Caco-2 (cell line): ENCODE results near the gene TENM3. TPM values are rescaled to one million over a fixed set of nuclear protein-coding genes. Genes with fewer than 3 reads are reported as not detected.

Experiments
- BruUV-seq: library from RNA; stranded (reverse); fragments of 400-500 nt; replicated peaks from 2 replicates; lab custom pipeline; 2021; lab: Mats Ljungman, UMichigan
- CTCF ChIA-PET: fragments of 300-600 bp; sonication (Branson Sonifier 250); formaldehyde crosslinking; loops from one replicate; lab custom pipeline; 2022; ENCODE audit warnings: antibody characterized with exemption; lab: Charles Lee
- POLR2A ChIA-PET: fragments of 300-600 bp; sonication (Branson Sonifier 250); formaldehyde crosslinking; loops from one replicate; lab custom pipeline; 2022; ENCODE audit warnings: antibody characterized with exemption; lab: Charles Lee
- DNase-seq, 2 experiments: peaks; one replicate each; pipeline versions ENCODE4 v3.0.0 to v3.0.0-alpha.2; 2020 to 2022
- H3K27me3 ChIP-seq: replicated peaks from 2 replicates; pipeline ENCODE4 v1.6.0; 2011; ENCODE audit warnings: low read length; ENCODE audit not compliant: control insufficient read depth, insufficient read depth
- H3K36me3 ChIP-seq: 2 replicates; pipeline ENCODE4 v1.5.1; 2011; ENCODE audit warnings: low read length; ENCODE audit not compliant: control insufficient read depth, insufficient read depth
- H3K4me1 ChIP-seq: fragments of 250-450 bp; sonication (Bioruptor Pico); 2 replicates; pipeline ENCODE4 v1.5.1; 2020; ENCODE audit warnings: mild to moderate bottlenecking
- H3K4me3 ChIP-seq: 2 replicates; pipeline ENCODE4 v1.5.1; 2011; ENCODE audit warnings: low read depth, mild to moderate bottlenecking, control low read depth, low read length
- H3K9me3 ChIP-seq: fragments of 250-450 bp; sonication (Bioruptor Pico); 2 replicates; pipeline ENCODE4 v1.5.1; 2020; ENCODE audit warnings: mild to moderate bottlenecking, moderate library complexity
- H3K27ac Mint-ChIP-seq: one replicate; pipeline ENCODE4 v1.8.0; 2022; ENCODE audit warnings: mixed read lengths; ENCODE audit not compliant: unreplicated experiment
- H3K27me3 Mint-ChIP-seq: one replicate; pipeline ENCODE4 v1.8.0; 2022; ENCODE audit warnings: mixed read lengths; ENCODE audit not compliant: insufficient read depth, unreplicated experiment
- H3K36me3 Mint-ChIP-seq: one replicate; pipeline ENCODE4 v1.8.0; 2022; ENCODE audit warnings: mild to moderate bottlenecking, mixed read lengths; ENCODE audit not compliant: insufficient read depth, unreplicated experiment
- H3K4me1 Mint-ChIP-seq: one replicate; pipeline ENCODE4 v1.8.0; 2022; ENCODE audit warnings: low read depth, mixed read lengths; ENCODE audit not compliant: unreplicated experiment
- H3K4me3 Mint-ChIP-seq: one replicate; pipeline ENCODE4 v1.8.0; 2022; ENCODE audit warnings: mild to moderate bottlenecking, moderate library complexity, mixed read lengths; ENCODE audit not compliant: unreplicated experiment
- H3K9me3 Mint-ChIP-seq: one replicate; pipeline ENCODE4 v1.8.0; 2022; ENCODE audit warnings: mixed read lengths; ENCODE audit not compliant: unreplicated experiment
- CTCF ChIP-seq, 2 experiments: fragments of 200-600 bp in 1 of 2; IDR thresholded peaks; 1 replicate in 1 of 2; 2 replicates in 1 of 2; pipeline versions ENCODE4 v1.5.1 to v1.8.0; 2011 to 2022; ENCODE audit warnings: antibody characterized with exemption in 1 of 2, control low read depth in 1 of 2, inconsistent platforms in 1 of 2, low read depth in 1 of 2, low read length in 1 of 2, mild to moderate bottlenecking in 1 of 2, moderate library complexity in 1 of 2; ENCODE audit not compliant: insufficient read depth in 1 of 2, severe bottlenecking in 1 of 2, unreplicated experiment in 1 of 2
- intact Hi-C: fragments of 100-400 bp; cut with micrococcal nuclease; formaldehyde crosslinking; loops from one replicate; pipeline ENCODE4 v1.10.0; 2022; ENCODE audit not compliant: unreplicated experiment
- total RNA-seq: library from RNA; stranded (reverse); gene quantifications from 2 replicates; pipeline ENCODE4 v1.2.3, GENCODE V29; 2022

Gene TENM3
- total RNA-seq, 1 experiment from 2014 or later = 94.7 TPM

GRCh38 chr4:182803235-182803634 is 560.0 kb downstream of the TENM3 start:
- Histone ChIP-seq H3K4me3 (no peak overlapping the region), H3K27me3 (no peaks in the 10 kb centered on the region), H3K4me1 (no peaks in the 10 kb centered on the region), H3K36me3 (no peaks in the 10 kb centered on the region), H3K9me3 (no peaks in the 10 kb centered on the region)
- Mint-ChIP-seq H3K27ac (no peak overlapping the region), H3K36me3 (peaks cover 38% of the 10 kb centered on the region), H3K9me3 (no peaks in the 10 kb centered on the region), H3K4me3 (no peak overlapping the region), H3K4me1 (no peaks in the 10 kb centered on the region), H3K27me3 (no peaks in the 10 kb centered on the region)
- intact Hi-C loops = loop anchor here (10.0 kb wide), 1 partner anchor 122 kb away; no protein-coding TSS in a partner anchor
- CTCF ChIA-PET = no interaction called here
- no TSS peak for BruUV-seq
- TF ChIP-seq CTCF (IDR thresholded peaks at IDR 0.05; ENCODE audit: insufficient read depth in 1 of 2, low read depth in 1 of 2, low read length in 1 of 2, severe bottlenecking in 1 of 2, unreplicated experiment in 1 of 2) = no peak
- POLR2A ChIA-PET = no interaction called here
- DNase-seq = no peak

DNA sequence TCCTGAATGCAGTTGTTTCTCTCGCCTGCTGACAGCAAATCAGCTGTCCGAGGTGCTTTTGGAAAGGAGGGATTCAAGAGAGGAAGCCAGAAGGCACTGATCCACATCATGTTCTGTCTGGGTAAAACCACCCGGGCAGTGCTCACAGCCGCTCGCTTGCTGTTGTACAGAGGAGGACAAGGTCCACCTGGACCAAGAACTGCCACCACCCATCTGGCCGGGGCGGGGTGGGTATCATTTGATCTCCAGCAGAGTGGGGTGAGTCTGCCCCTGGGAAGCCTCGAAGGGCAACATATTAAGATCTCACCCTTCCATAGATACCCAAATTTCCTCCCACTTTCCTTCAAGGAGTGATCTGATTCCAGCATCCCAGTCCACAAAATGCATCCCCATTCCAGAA is 560.9 kb downstream of the TENM3 start:
- no peak overlapping the region for H3K27ac Mint-ChIP-seq
- Histone ChIP-seq H3K27me3 (no peaks in the 10 kb centered on the region), H3K4me1 (no peaks in the 10 kb centered on the region), H3K36me3 (no peaks in the 10 kb centered on the region), H3K9me3 (peaks cover 2% of the 10 kb centered on the region; the same call in 1 of the 2 replicates), H3K4me3 (no peak overlapping the region)
- no peak overlapping the region for H3K4me3 Mint-ChIP-seq
- DNase-seq = no peak
- no peak for TF ChIP-seq CTCF (IDR thresholded peaks at IDR 0.05; ENCODE audit: insufficient read depth in 1 of 2, low read depth in 1 of 2, low read length in 1 of 2, severe bottlenecking in 1 of 2, unreplicated experiment in 1 of 2)
- no TSS peak for BruUV-seq
- no peaks in the 10 kb centered on the region for H3K27me3 Mint-ChIP-seq
- H3K4me1 Mint-ChIP-seq = no peaks in the 10 kb centered on the region
- ChIA-PET POLR2A (no interaction called here), CTCF (interaction anchor here (0.5 to 0.6 kb wide), 2 partner anchors 23 to 46 kb away, joined by 3 to 7 read pairs; no protein-coding TSS in a partner anchor)
- intact Hi-C loops = loop anchor here (10.0 kb wide), 1 partner anchor 121 kb away; no protein-coding TSS in a partner anchor
- H3K9me3 Mint-ChIP-seq = no peaks in the 10 kb centered on the region
- peaks cover 31% of the 10 kb centered on the region for H3K36me3 Mint-ChIP-seq

- Histone ChIP-seq H3K9me3 (peaks cover 12% of the 10 kb centered on the region), H3K4me1 (no peaks in the 10 kb centered on the region), H3K4me3 (no peak overlapping the region), H3K36me3 (no peaks in the 10 kb centered on the region), H3K27me3 (no peaks in the 10 kb centered on the region)
- Mint-ChIP-seq H3K4me1 (no peaks in the 10 kb centered on the region), H3K4me3 (no peak overlapping the region), H3K36me3 (peaks cover 20% of the 10 kb centered on the region), H3K27me3 (no peaks in the 10 kb centered on the region), H3K27ac (no peak overlapping the region), H3K9me3 (no peaks in the 10 kb centered on the region)
- no TSS peak for BruUV-seq
- intact Hi-C loops = loop anchor here (5.0 to 10.0 kb wide), 3 partner anchors 119 to 1238 kb away; no protein-coding TSS in a partner anchor
- ChIA-PET CTCF (interaction anchor here (0.6 kb wide), 3 partner anchors 226 to 1387 kb away, joined by 3 to 5 read pairs (median 3); no protein-coding TSS in a partner anchor), POLR2A (no interaction called here)
- TF ChIP-seq CTCF (IDR thresholded peaks at IDR 0.05; ENCODE audit: insufficient read depth in 1 of 2, low read depth in 1 of 2, low read length in 1 of 2, severe bottlenecking in 1 of 2, unreplicated experiment in 1 of 2) = no peak
- no peak for DNase-seq
Observed at GRCh38 chr4:182805321-182805720, 562.1 kb downstream of the TENM3 start.
